Measurements from ENCODE around the gene ALDH1L2.

The ALDH1L2 gene

DNA sequence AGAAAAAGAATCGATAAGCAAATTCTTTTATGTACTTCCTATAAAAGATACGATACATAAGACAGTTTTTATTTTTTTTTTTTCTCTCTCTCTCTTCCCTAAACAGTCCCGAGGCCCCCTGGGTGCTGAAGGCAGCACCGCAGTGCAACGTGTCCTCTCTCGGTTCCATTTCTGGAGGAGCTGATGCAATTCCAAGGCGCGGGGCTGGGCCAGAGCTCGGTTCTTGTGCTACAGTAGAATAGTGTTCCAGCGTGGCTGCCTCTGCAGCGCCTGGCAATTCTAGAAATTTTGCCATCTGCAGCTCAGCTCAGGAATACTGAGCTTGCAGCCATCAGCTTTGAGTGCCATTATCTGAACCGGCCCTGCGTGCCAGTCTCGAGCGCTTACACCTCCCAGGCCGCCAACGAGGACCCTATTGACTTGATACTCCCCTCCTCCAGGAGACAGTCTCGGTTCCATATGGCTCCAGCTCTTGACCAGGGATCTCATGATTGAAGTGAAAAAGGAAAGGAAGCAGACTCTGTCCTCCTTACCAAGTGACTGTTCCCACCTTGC is 630 bp downstream of the ALDH1L2 start:
- DNase-seq (ENCODE audit: low read depth): no peak

DNA sequence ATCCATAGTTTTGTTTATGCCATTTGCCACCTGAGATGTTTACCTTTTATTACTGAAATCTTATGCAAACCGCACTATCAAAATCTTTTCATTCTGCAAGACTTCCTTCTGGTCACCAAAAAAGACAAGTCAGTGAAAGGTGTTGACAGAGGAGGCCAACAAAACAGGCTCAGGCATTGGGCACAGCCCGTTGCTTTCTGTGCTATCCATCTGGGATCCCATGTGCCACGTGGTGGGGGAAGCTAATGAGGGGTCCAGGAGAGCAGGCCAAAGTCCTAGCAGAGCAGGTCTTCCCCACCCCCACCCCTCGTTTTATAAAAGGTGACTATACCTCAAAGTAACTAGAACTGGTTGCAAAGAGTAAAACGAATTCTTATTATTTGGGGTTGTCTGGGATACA is 1.2 kb downstream of the ALDH1L2 start:
- DNase-seq (ENCODE audit: low read depth): no peak

DNA sequence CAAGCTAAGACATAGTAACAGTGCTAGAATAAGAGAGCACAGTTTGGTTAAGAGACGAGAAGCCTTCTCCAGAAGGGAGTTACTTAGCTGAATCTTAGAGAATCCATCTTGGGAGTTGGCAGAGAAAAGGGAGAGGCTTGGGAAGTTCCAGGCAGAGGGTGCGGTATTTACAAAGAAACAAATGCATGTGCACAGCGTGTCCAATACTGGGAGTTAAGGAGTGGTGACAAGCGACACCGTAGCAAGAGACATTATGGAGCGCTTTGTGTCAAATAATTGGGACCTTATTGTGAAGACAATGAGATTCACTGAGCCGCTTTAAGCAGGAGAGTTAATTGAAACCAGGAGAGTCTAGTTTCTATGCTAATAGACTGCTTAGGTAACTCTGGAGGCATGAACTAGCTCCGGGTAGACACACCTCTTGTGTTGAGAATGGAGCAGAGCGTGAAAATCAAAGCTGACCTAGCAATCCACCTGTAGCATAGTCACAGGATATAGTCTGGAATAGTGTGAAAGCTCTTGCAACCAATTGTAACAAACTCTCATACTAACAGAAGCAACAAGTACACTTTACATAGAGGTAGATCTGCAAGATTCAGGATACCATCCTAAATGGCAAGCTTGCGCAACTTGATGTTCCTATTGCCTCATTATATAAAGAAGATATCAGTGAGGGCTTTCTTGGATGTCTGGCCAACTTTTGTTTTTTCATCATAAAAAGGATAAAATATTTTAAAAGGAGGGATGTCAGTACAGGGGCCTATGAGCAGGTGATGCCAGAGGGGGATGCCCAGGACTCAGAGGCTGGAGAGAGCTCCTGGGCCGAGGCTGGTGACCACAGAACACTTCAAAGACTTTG is 5.3 kb downstream of the ALDH1L2 start:
- no peak for DNase-seq (ENCODE audit: low read depth)

DNA sequence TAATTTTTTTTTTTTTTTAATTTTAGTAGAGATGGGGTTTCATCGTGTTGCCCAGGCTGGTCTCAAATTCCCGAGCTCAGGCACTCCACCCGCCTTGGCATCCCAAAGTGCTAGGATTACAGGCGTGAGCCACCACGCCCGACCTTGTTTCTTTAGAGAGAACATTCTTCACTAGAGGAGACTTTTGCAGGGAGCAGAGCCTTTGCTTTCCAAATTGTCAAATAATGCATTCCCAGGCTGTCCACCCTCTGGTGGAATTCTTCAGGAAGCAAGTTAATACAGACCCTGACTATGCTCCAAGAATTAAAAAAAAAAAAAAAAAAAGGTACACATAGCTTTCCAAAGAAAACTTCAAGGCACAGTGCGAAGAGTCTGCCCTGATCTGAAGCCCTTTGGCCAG is 6.8 kb downstream of the ALDH1L2 start:
- DNase-seq (ENCODE audit: low read depth): no peak

DNA sequence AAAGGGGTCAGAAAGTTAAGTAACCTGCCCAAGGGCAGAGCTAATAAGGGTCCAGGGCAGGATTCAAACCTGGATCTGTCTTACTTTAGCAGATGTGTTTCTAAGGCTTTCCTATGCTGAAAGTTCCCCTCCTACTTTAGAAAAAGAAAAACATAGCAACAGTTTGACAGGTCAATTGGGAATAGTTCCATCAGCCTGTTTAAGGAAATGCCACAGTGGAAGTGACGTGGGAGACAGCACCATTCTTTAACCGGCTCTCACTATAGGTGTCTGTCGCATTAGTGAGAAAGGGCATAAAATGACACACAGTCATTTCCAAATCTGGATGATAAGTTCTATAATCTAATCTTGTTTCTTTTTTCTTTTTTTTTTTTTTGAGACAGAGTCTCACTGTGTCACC is 7.3 kb downstream of the ALDH1L2 start:
- DNase-seq (ENCODE audit: low read depth): no peak

DNA sequence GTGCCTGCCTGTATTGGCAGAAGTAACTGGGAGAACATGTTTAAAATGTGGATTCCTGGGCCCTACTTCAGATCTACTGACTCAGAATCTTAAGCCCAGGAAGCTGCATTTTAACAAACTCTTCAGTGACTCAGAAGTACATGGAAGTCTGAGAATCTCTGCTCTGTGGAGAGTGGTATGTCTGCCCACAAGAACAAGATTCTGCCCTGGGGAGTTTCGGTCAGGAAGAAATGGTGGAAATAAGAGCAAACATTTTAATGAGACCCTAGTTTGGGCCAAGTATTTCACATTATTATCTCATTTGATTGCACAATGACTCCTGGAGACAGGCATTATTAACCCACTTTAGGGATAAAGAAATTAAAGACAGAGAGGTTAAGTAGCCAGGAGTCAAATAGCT is 8.2 kb downstream of the ALDH1L2 start:
- no peak for DNase-seq (ENCODE audit: low read depth)

DNA sequence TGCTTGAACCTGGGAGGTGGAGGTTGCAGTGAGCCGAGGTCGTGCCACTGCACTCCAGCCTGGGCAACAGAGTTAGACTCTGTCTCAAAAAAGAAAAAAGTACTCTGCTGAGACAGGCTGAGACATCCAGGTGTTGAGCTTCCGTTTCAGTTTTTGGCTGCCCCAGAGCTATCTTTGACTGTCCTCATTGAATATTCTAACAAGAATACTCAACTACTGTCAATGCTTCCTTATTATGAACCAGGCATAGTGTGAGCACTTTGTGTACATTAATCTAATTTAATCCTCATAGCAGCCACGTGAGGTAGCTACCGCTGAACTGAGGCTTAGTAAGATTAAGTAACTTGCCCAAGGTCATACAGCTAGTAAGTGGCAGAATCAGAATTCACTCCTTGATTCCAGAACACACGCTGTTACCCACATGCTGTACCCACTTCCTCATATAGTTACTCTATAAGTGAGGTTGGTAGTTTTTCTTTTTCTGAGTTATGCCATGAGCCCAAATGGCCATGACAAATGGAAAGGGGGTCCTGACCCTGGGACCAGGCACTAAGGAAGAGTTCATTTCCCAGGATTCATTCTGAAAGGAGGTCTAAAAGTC is 11.3 kb downstream of the ALDH1L2 start:
- DNase-seq (ENCODE audit: low read depth): no peak

DNA sequence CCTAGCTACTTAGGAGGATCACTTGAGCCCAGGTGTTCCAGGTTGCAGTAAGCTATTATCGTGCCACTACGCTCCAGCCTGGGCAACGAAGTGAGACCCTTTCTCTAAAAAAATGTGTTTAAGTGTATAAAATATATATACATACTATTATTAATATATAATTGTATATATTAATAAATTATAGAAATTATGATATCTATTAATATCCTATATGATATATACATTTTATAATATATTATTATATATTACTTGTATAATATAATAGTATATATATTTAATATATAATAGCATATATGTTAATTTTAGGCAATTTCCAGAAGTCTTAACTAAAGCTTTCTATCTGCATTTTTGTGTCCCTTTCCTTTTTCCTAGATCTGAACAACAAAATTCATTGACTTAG is 12.3 kb downstream of the ALDH1L2 start:
- DNase-seq (ENCODE audit: low read depth): no peak

DNA sequence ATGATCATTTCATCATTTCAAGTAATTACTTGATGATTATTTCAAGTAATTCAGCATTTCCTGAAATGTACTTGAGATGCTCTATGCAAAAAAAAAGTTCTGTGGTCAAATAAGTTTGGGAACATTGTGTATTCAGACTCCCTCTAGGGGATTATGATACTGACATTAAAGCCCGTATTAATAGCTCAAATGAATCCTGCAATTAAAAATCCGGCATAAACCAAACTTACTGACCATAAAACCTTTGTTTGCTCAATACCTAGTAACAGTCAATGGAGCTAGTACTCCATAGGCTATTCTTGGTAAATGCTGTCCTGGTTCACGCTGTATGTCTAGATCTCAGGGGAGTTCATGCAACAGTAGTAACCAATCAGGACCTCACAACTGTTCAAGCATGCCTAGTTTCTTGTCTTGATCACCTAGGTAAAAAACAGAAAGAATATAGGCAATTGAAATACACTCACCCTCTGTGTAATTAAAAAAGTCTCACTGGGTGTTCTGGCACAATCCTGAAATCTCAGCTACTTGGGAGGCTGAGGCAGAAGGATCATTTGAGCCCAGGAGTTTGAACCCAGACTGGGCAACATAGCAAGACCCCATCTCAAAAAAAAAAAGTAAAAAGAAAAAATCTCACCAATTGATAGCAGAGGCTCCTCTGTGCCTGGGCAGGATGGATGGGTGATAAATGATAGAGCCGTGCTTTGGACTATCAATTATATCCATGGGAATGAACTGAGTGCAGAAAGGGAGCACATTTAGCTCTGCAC is 14.1 kb downstream of the ALDH1L2 start:
- DNase-seq (ENCODE audit: low read depth): no peak

DNA sequence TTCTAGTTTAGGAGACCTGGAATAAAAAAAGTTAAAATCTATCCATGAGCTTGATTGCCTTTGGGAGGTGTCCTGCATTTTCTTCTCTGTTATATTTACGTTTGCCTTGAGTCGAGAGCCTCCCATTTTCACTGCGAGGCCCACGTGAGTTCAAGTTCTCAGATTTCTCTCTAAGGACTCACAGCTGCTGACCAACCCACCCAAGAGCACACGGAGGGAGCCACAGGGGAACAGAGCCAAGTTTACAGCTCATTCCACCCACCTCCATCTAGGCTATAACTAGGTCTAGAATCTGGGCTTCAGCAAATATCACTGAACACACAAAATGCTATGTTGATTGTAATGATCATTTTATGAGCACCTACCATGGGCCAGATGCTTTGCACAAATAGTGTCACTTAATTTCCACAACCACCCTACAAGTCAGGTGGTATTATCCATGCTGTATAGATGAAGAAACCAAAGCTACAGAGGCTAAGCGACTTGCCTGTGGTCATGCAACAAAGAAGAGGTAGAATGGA is 16.7 kb downstream of the ALDH1L2 start:
- DNase-seq (ENCODE audit: low read depth): no peak

DNA sequence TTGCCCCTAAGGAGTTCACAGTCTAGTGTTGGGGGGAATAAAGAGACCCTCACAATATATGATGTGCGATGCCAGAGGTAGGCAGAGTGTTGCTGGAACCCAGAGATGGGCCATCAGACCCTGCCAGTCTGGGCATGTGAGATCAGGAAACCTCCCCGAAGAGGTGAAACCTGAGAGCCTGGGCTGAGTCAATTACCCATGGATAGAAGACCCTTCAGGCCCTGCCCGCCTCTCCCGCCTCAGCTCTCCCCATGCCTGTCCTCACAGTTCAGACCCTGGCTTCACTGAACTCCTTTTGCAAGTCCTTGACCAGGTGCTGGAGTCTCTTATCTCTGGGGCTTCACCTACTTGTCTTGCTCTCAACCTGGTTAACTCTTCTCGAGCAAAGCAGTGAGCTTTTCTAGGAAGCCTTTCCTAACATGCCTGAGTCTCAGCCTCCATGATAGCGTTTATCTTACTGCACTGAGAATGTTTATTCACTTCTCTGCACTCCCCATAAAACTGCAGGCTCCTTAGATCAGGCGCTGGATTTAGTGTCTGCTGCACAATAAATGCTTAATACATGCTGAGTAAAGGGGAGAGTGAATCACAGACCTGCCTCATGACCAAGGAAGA is 19.6 kb downstream of the ALDH1L2 start:
- no peak for DNase-seq (ENCODE audit: low read depth)

DNA sequence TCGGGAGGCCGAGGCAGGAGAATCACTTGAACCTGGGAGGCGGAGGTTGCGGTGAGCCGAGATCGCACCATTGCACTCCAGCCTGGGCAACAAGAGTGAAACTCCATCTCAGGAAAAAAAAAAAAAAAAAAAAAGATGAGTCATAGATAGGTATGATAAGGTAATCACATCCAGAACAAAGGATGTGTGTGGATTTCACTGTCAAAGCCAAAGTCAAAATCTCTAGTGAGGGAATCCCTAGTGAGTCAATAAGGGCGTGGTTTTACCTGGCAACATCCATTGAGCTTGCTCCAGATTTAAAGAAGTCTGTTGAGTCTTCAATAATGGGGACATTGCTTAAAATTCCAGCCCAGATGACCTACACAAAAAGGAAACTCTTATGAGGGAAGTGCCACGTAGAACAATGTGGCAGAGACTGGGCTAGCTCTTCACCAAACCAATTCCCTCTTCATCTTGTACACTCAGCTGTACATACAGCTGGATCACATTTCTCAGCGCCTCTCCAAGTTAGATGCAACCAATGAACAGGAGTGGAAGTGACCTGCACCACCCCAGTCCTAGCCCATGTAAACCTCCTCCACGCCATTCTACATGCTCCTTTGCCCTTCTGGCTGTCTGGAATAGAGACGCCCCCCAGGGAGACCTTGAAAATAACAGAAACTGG is 23.4 kb downstream of the ALDH1L2 start:
- no peak for DNase-seq (ENCODE audit: low read depth)

DNA sequence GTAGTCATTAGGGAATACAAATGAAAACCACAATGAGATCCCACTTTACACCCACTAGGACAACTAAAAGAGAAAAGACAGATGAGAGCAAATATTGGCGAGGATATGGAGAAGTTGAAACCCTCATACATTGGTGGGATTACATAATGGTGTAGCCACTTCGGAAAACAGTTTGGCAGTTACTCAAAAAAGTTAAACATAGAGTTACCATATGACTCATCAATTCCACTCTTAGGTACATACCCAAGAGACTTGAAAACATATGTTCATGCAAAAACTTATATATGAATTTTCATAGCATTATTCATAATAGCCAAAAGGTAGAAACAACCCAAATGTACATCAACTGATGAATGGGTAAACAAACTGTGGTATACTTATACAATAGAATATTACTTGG is 27.1 kb downstream of the ALDH1L2 start:
- no peak for DNase-seq (ENCODE audit: low read depth)

DNA sequence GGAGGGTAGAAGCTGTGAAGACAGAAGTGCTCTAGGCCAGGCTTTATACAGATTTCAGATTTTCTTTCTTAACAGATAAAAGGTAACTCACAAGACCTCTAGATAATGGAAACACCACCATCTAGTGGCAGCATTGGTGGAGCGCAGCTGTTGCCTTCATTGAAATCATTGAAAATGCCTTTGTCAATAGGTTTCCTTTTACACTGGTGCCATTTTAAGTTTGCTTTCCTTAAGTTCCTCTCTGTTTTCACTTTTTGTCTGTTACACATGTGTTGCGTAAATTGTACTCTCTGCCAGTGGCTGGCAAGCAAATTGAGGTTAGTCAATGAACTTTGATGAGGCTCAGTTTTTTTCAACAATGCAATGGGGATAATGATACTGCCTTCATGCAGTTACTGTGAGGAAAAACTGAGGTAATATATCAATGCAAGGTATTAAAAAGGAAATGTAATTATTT is 31.1 kb downstream of the ALDH1L2 start:
- DNase-seq (ENCODE audit: low read depth): peak; percentile 65

DNA sequence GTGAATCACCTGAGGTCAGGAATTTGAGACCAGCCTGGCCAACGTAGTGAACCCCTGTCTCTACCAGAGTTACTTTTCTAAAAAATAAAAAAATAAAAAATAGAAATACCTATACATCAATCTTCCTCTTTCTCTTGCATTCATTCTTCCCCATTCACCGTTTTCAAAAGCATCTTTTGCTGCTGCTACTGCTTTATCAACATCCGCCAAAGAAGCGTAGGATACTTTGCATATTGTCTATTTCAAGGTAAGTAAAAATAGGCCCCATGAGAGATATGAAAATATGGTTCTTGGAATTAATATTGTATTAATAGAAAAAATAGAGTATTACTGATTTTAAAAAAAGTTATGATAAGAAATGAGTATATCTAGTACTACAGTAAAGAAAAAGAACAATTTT is 32.3 kb downstream of the ALDH1L2 start:
- no peak for DNase-seq (ENCODE audit: low read depth)

DNA sequence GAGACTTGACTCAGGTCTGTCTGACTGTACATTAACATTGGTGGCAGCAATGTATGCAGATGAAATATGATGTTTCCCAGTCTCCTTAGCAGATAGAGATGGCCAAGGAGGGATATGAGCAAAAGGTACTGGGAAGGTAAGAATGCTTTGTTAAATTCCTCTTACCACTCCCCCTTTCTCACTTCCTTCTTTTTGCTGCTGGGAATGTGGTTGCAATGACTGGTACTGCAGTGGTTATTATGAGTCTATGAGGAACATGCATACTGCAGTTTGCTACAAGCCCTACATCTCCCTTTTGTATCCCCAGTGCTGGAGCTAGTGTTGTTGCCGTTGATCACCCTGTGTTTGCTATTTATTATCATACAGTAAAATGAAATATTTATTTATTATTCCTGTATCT is 35.9 kb downstream of the ALDH1L2 start:
- DNase-seq (ENCODE audit: low read depth): no peak

DNA sequence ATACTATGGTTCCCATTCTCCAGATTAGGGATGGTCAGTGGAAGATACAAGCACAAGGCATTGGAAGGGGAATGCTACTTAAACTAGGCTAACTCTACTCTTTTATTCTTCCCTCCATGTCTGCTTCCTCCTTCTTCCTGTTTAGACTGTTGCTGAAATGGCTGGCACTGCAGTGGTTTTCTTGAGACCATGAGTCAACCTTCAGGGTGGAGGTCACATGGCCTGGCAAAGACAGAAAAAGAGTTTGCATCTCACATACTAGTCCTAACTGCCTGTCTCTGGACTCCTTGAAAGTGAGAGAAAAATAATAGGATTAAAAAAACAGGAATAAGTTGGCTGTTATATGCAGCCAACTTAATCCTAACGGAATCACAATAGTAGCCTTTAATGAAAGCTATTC is 37.0 kb downstream of the ALDH1L2 start:
- no peak for DNase-seq (ENCODE audit: low read depth)

DNA sequence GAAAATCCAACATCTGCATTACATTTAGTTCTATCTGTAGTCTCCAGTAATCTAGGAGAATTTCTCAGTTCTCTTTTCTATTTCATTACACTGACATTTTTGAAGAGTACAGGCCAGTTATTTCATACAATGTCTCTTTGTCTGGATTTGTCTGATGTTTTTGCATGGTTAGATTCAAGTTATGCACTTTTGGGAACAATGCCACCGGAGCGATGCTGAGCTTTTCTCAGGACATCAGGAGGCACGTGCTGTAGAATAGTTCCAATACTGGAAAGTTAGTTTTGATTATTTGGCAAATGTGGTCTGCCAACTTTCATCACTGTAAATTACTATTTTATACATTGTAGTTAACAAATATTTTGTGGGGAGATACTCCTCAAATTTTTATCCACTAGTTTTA is 43.1 kb downstream of the ALDH1L2 start:
- DNase-seq (ENCODE audit: low read depth): no peak

DNA sequence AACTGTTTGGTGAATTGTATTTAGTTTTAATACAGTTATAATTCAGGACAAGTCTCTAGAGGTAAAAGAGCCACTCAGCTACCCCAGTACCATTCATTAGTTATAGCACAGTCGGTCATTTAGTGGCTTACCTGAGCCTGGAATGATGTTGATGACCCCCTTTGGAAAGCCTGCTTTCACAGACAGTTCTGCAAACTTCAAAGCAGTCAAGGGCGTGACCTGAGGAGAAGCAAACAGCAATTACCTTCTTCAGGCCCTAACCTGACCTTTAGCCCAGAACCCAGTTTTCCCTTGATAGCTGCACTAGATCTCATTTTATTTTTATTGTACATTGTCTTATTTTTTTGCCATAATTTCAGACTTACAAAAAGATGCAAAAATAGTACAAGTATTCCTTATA is 43.8 kb downstream of the ALDH1L2 start:
- no peak for DNase-seq (ENCODE audit: low read depth)

DNA sequence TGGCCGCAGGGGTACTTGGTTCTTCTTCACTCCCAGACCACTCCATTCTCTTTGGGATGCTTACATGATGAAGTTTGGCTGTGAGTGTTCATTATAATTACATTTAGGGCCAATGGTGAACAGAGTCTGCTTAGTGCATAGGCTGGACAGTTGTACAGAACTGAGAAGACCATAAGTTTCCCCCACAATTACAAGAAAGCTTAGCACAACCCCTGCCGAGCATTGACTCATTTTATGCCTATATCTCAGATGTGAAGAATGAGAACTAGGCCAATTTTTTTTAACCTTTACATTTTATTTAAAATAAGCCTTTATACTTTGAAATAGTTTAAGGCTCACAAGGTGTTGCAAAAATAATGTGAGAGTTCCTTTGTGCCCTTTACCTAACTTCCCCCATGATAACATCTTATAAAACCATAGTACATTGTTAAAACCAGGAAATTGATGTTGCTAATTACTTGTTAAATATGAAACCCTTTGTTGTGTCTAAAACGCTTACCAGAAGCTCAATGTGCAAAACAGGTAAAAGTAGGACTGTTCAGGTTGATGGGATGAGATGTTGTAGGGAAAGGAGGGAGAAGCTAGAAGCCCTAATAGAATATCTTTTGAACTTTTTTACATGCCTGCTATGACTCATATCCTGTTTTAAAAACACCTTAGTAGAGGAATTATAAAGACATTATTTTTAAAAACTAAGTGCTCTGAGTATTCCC is 47.2 kb downstream of the ALDH1L2 start:
- DNase-seq (ENCODE audit: low read depth): no peak

DNA sequence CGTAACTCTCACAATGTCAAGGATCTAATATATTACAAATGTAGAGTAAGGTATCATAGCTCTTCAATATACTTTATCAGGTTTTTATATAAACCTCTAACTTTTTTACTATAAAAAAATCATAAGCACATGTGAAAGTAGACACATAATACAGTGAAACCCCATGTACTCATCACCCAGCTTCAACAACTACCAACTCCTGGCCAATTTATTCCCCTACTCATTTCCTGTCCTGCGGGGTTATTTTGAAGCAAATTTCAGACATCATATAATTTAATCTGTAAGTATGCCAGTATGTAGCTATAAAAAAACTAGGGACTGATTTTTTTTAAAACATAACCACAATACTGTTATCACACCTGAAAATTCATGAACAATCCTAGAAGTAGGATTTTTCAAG is 50.4 kb downstream of the ALDH1L2 start:
- no peak for DNase-seq (ENCODE audit: low read depth)

Measured in activated T-cell treated with anti-CD3 and anti-CD28 coated beads for 1 hour (primary cell).